ENCODE results near the gene TMPRSS6.

DNA sequence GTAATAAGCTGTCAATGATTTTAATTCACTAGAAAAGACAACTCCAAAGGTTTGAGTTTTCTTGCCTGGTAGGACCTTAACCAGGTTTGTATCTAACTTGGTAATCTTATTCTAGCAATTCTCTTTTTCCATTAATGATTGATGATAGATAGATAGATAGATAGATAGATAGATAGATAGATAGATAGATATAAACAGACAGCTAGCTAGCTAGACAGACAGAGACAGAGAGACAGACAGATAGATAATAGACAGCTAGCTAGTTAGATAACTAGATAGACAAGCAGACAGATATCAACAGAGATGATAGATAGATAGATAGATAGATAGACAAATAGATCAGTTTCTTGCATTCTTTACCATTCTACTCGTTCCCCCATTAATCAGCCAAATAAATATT lies 15.3 kb downstream of the TMPRSS6 start:
- TF ChIP-seq, protein P1, sequence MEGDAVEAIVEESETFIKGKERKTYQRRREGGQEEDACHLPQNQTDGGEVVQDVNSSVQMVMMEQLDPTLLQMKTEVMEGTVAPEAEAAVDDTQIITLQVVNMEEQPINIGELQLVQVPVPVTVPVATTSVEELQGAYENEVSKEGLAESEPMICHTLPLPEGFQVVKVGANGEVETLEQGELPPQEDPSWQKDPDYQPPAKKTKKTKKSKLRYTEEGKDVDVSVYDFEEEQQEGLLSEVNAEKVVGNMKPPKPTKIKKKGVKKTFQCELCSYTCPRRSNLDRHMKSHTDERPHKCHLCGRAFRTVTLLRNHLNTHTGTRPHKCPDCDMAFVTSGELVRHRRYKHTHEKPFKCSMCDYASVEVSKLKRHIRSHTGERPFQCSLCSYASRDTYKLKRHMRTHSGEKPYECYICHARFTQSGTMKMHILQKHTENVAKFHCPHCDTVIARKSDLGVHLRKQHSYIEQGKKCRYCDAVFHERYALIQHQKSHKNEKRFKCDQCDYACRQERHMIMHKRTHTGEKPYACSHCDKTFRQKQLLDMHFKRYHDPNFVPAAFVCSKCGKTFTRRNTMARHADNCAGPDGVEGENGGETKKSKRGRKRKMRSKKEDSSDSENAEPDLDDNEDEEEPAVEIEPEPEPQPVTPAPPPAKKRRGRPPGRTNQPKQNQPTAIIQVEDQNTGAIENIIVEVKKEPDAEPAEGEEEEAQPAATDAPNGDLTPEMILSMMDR (IDR thresholded peaks at IDR 0.05; ENCODE audit: low read depth, low read length), result no peak
- no peak for TF ChIP-seq EZH2phosphoT487 (IDR thresholded peaks at IDR 0.05; ENCODE audit: low read depth)
